Panc1 (cell line): ENCODE data around the gene GRID1. TPM values are rescaled to one million over a fixed set of nuclear protein-coding genes. Genes with fewer than 3 reads are reported as not detected.

Experiments
- ATAC-seq: fragments of 200-7000 bp; cut with Tn5 transposase; 2 replicates; pipeline ENCODE4 v1.9.1; 2020; ENCODE audit warnings: mild to moderate bottlenecking, moderate library complexity
- BruUV-seq: library from RNA; stranded (reverse); fragments of 400-500 nt; replicated peaks from 2 replicates; lab custom pipeline; 2021; lab: Mats Ljungman, UMichigan
- CTCF ChIA-PET: fragments of 300-600 bp; sonication (Branson Sonifier 250); formaldehyde crosslinking; loops from one replicate; lab custom pipeline; 2022; ENCODE audit warnings: antibody characterized with exemption; lab: Charles Lee
- POLR2A ChIA-PET: fragments of 300-600 bp; sonication (Branson Sonifier 250); formaldehyde crosslinking; loops from one replicate; lab custom pipeline; 2022; ENCODE audit warnings: antibody characterized with exemption; lab: Charles Lee
- DNase-seq: peaks from one replicate; pipeline ENCODE4 v3.0.0-alpha.2; 2010; ENCODE audit warnings: low read depth, low spot score
- H3K27ac ChIP-seq: 2 replicates; pipeline ENCODE4 v1.5.1; 2011; ENCODE audit warnings: mild to moderate bottlenecking, low read length, inconsistent platforms
- H3K27me3 ChIP-seq: fragments of 200-500 bp; sonication (Bioruptor generic); 2 replicates; pipeline ENCODE4 v1.6.0; 2014; ENCODE audit warnings: low read length, inconsistent platforms; ENCODE audit not compliant: control insufficient read depth, insufficient read depth
- H3K36me3 ChIP-seq: fragments of 200-500 bp; sonication (Bioruptor generic); 2 replicates; pipeline ENCODE4 v1.5.1; 2014; ENCODE audit warnings: inconsistent platforms, mild to moderate bottlenecking, low read length, moderate library complexity; ENCODE audit not compliant: control insufficient read depth, insufficient read depth
- H3K4me1 ChIP-seq: 2 replicates; pipeline ENCODE4 v1.5.1; 2011; ENCODE audit warnings: inconsistent platforms, mild to moderate bottlenecking, low read length, moderate library complexity; ENCODE audit not compliant: control insufficient read depth, insufficient read depth
- H3K4me3 ChIP-seq, 2 experiments: 2 replicates each; pipeline ENCODE4 v1.5.1; 2011 to 2012; ENCODE audit warnings: low read depth in 2 of 2, low read length in 2 of 2, mild to moderate bottlenecking in 2 of 2, inconsistent platforms in 1 of 2, moderate library complexity in 1 of 2
- H3K9me3 ChIP-seq: fragments of 200-500 bp; sonication (Bioruptor generic); 2 replicates; pipeline ENCODE4 v1.5.1; 2014; ENCODE audit warnings: low read depth, mild to moderate bottlenecking, inconsistent platforms, low read length, moderate library complexity; ENCODE audit not compliant: control insufficient read depth, insufficient read depth
- CTCF ChIP-seq: fragments of 450-650 bp; IDR thresholded peaks from 2 replicates; pipeline ENCODE4 v1.5.1; 2017; ENCODE audit warnings: mild to moderate bottlenecking
- POLR2AphosphoS5 ChIP-seq: IDR thresholded peaks from 2 replicates; pipeline ENCODE4 v1.6.1; 2012; ENCODE audit warnings: mild to moderate bottlenecking, low read depth, low read length, moderate library complexity
- REST ChIP-seq, 2 experiments: IDR thresholded peaks; 2 replicates each; pipeline ENCODE4 v1.6.1; 2011 to 2012; ENCODE audit warnings: low read depth in 2 of 2, control low read depth in 1 of 2, low read length in 1 of 2, mild to moderate bottlenecking in 1 of 2, moderate library complexity in 1 of 2; ENCODE audit not compliant: insufficient read depth in 1 of 2
- SIN3A ChIP-seq: IDR thresholded peaks from 2 replicates; pipeline ENCODE4 v1.6.1; 2012; ENCODE audit warnings: low read depth, mild to moderate bottlenecking, low read length, moderate library complexity, borderline replicate concordance; ENCODE audit not compliant: insufficient read depth
- TCF7L2 ChIP-seq: IDR thresholded peaks from 2 replicates; pipeline ENCODE4 v1.6.1; 2011; ENCODE audit warnings: mild to moderate bottlenecking, low read depth, low read length, inconsistent platforms
- in situ Hi-C: cut with HindIII; loops from 2 replicates; pipeline ENCODE4 v1.10.0; 2016; ENCODE audit warnings: low sequenced_read_pairs, low pct_unique_long_range_greater_than_20kb
- intact Hi-C: fragments of 100-400 bp; cut with micrococcal nuclease; formaldehyde crosslinking; loops from one replicate; pipeline ENCODE4 v1.10.0; 2022; ENCODE audit not compliant: unreplicated experiment
- total RNA-seq: library from RNA; stranded (reverse); gene quantifications from one replicate; pipeline ENCODE4 v1.2.1, GENCODE V29; 2021; ENCODE audit not compliant: unreplicated experiment

Gene GRID1
- total RNA-seq, 1 experiment from 2014 or later = 2.3 TPM

GRCh38 chr10:86165666-86166065, 200.9 kb downstream of the GRID1 start:
- Histone ChIP-seq H3K9me3 (no peaks in the 10 kb centered on the region), H3K27ac (no peak overlapping the region), H3K27me3 (no peaks in the 10 kb centered on the region), H3K4me1 (no peaks in the 10 kb centered on the region), H3K36me3 (no peaks in the 10 kb centered on the region), H3K4me3 (no peak overlapping the region)
- POLR2A ChIA-PET = no interaction called here
- CTCF ChIA-PET = no interaction called here
- BruUV-seq = no TSS peak
- TF ChIP-seq TCF7L2 (no peak), CTCF (no peak), SIN3A (no peak), REST (IDR thresholded peaks at IDR 0.05; ENCODE audit: insufficient read depth in 1 of 2, low read depth in 2 of 2, low read length in 1 of 2) (no peak), POLR2AphosphoS5 (no peak)
- DNase-seq = no peak
- intact Hi-C loops (no loop called here), in situ Hi-C loops (no loop called here)
- ATAC-seq = no peak

GRCh38 chr10:86164960-86165630, 201.5 kb downstream of the GRID1 start:
- POLR2A ChIA-PET = no interaction called here
- TF ChIP-seq CTCF (no peak), SIN3A (no peak), REST (IDR thresholded peaks at IDR 0.05; ENCODE audit: insufficient read depth in 1 of 2, low read depth in 2 of 2, low read length in 1 of 2) (no peak), POLR2AphosphoS5 (no peak), TCF7L2 (no peak)
- no peak for DNase-seq
- H3K36me3 ChIP-seq = no peaks in the 10 kb centered on the region
- CTCF ChIA-PET = no interaction called here
- intact Hi-C loops = no loop called here
- no TSS peak for BruUV-seq
- H3K4me1 ChIP-seq = no peaks in the 10 kb centered on the region
- in situ Hi-C loops = no loop called here
- H3K27ac ChIP-seq = no peak overlapping the region
- ATAC-seq = no peak
- no peaks in the 10 kb centered on the region for H3K27me3 ChIP-seq
- H3K9me3 ChIP-seq = no peaks in the 10 kb centered on the region
- H3K4me3 ChIP-seq = no peak overlapping the region
